Uterus (tissue), 4 donors: ENCODE measurements around the gene ELMO2. TPM values are rescaled to one million over a fixed set of nuclear protein-coding genes. Genes with fewer than 3 reads are reported as not detected.
A peak's percentile ranks its signal among the peaks of the same experiment; 100 is the strongest.

Source experiments
- DNase-seq, 2 donors: peaks; one replicate each; pipeline ENCODE4 v3.0.0-alpha.2; 2019 to 2020
- H3K27ac ChIP-seq, 2 donors: fragments of 200-600 bp; sonication (generic); 1 replicate in 1 of 2; 2 replicates in 1 of 2; pipeline ENCODE4 v1.5.1; 2016 to 2018
- H3K27me3 ChIP-seq, 2 donors: fragments of 200-600 bp; sonication (generic); one replicate each; pipeline ENCODE4 v1.5.1; 2018 to 2019; ENCODE audit warnings: control low read depth in 1 of 2
- H3K36me3 ChIP-seq, 2 donors: fragments of 200-600 bp; sonication (generic); one replicate each; pipeline ENCODE4 v1.5.1; 2019; ENCODE audit warnings: control low read depth in 1 of 2
- H3K4me1 ChIP-seq, 2 donors: fragments of 200-600 bp; sonication (generic); one replicate each; pipeline ENCODE4 v1.5.1; 2018 to 2019; ENCODE audit warnings: control low read depth in 1 of 2
- H3K4me3 ChIP-seq, 2 donors: fragments of 200-600 bp; sonication (generic); 1 replicate in 1 of 2; 2 replicates in 1 of 2; pipeline ENCODE4 v1.5.1; 2018 to 2019; ENCODE audit warnings: mild to moderate bottlenecking in 1 of 2
- H3K9me3 ChIP-seq, 2 donors: fragments of 200-600 bp; sonication (generic); one replicate each; pipeline ENCODE4 v1.5.1; 2019; ENCODE audit warnings: control low read depth in 1 of 2
- POLR2A ChIP-seq, 2 donors: fragments of 450-650 bp; IDR thresholded peaks; one replicate each; pipeline ENCODE4 v1.6.1; 2016; ENCODE audit warnings: antibody characterized with exemption in 2 of 2, mild to moderate bottlenecking in 1 of 2, moderate library complexity in 1 of 2
- intact Hi-C: fragments of 100-400 bp; cut with DNase I; formaldehyde crosslinking; loops from one replicate; pipeline ENCODE4 v1.15.1; 2023; ENCODE audit warnings: low total_unique reads
- total RNA-seq, 4 donors: library from RNA; depleted of rRNA in 3 of 4; stranded (reverse); fragments of >200 nt in 3 of 4; gene quantifications; one replicate each; pipeline versions ENCODE4 v1.1.0 to v1.2.4, GENCODE V29; 2014 to 2023
- TF ChIP-seq, protein P1 (sequence below), 4 experiments: fragments of 200-600 bp in 2 of 4; fragments of 450-650 bp in 2 of 4; sonication (generic) in 2 of 4; IDR thresholded peaks; one replicate each; pipeline ENCODE4 v1.5.1; 2016 to 2019; ENCODE audit warnings: antibody characterized with exemption in 4 of 4, mild to moderate bottlenecking in 2 of 4, moderate library complexity in 1 of 4
- donor health status: DM: yes; HTN: yes; CAD: no.

ELMO2 gene
- total RNA-seq, 4 donors from 2014 or later: 18.5 to 112 (median 57.2) TPM

DNA sequence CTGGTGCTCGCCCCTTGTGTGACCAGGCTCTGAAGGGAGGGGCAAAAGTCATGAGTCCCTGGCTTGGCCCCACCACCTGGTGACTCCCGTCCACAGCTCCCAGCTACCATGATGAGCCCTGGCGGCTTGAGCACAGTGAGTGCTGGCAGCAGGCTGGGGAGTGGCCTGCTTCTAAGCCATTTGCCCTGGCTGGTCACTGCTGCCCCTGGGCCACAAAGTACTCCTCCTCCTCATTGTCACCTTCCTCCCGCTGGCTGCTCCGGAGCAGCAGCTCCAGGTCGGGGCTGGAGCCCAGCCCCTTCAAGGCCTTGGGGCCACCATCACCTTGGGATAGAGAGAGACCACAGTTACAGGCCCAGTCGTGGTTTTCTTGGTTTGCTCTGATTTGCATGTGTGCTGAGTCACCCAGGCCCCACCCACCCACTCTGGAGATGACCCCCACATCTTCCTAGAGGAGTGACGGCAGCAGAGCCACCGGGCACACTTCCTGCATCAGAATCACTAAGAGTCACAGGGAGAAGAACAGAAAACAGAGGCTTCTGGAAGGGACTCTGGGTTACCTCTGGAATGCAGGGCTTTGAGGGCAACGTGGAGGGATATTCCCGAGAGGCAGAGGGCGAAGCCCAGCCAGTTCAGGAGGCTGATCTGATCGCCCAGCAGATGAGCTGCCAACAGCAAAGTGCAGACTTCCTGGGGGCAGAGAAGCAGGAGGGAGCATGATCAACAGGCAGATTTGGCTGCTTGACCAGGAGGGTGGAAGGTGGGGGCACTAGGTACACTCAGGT, 56.0 kb downstream of the ELMO2 start:
- H3K9me3 ChIP-seq: no peaks in the 10 kb centered on the region
- H3K27ac ChIP-seq: no peak overlapping the region
- H3K36me3 ChIP-seq: no peaks in the 10 kb centered on the region
- no peak for DNase-seq
- H3K4me3 ChIP-seq: no peak overlapping the region
- no peaks in the 10 kb centered on the region for H3K27me3 ChIP-seq
- intact Hi-C loops: no loop called here
- no peaks in the 10 kb centered on the region for H3K4me1 ChIP-seq
- TF ChIP-seq, protein P1, sequence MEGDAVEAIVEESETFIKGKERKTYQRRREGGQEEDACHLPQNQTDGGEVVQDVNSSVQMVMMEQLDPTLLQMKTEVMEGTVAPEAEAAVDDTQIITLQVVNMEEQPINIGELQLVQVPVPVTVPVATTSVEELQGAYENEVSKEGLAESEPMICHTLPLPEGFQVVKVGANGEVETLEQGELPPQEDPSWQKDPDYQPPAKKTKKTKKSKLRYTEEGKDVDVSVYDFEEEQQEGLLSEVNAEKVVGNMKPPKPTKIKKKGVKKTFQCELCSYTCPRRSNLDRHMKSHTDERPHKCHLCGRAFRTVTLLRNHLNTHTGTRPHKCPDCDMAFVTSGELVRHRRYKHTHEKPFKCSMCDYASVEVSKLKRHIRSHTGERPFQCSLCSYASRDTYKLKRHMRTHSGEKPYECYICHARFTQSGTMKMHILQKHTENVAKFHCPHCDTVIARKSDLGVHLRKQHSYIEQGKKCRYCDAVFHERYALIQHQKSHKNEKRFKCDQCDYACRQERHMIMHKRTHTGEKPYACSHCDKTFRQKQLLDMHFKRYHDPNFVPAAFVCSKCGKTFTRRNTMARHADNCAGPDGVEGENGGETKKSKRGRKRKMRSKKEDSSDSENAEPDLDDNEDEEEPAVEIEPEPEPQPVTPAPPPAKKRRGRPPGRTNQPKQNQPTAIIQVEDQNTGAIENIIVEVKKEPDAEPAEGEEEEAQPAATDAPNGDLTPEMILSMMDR (IDR thresholded peaks at IDR 0.05): no peak
- TF ChIP-seq POLR2A (IDR thresholded peaks at IDR 0.05): no peak

DNA sequence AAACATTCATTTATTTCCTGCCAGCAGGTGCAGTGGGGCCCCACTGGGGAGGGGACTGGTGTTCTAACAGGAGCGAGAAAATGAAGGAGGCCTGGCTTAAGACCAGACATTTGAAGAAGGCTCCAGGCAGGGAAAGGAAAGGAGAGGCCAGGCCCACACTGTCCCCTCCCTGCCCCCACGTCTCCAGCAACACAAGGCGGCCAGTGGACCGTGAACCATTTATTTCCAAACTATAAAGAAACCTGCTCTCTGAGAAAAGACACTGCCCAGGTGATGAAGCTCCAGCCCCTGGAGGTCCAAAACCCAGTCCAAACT, 56.7 kb downstream of the ELMO2 start:
- H3K9me3 ChIP-seq: no peaks in the 10 kb centered on the region
- no peak overlapping the region for H3K27ac ChIP-seq
- H3K4me1 ChIP-seq: no peaks in the 10 kb centered on the region
- no peaks in the 10 kb centered on the region for H3K36me3 ChIP-seq
- intact Hi-C loops: no loop called here
- H3K27me3 ChIP-seq: no peaks in the 10 kb centered on the region
- TF ChIP-seq POLR2A (IDR thresholded peaks at IDR 0.05): no peak
- TF ChIP-seq, protein P1 (IDR thresholded peaks at IDR 0.05): no peak
- DNase-seq: no peak
- H3K4me3 ChIP-seq: no peak overlapping the region

DNA sequence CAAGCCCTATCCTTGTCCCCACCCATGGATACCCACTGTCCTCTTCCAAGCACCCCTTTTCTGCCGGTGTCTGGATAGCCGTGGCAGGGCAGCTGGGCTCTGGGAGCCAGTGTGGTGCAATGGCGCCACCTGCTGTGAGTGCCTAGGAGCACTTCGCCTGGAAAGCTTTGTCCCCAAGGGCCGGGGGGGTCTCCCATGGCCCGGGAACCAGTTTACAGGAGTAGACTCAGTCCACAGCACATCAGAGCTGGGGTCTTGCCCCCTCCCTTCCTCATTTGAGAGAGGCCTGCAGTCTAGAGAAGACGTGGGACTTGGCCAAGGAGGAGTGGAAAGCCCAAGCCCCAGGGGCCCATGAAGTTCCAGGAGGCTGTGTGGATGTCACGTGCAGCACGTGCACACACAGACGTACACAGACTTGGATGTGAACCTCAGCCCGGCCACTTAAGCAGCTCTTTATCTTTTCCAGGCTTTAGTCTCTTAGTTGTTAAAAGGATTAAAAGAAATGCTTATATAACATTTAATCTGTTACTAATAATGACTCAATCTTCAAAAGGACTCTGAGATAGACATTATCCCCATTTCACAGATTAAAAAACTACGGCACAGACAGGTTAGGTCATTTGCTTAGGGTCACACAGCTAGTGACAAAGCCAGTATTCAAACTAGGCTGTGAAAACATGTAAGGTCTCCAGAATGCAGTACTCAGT, 57.2 kb downstream of the ELMO2 start:
- Histone ChIP-seq H3K36me3 (no peaks in the 10 kb centered on the region), H3K27ac (no peak overlapping the region)

DNA sequence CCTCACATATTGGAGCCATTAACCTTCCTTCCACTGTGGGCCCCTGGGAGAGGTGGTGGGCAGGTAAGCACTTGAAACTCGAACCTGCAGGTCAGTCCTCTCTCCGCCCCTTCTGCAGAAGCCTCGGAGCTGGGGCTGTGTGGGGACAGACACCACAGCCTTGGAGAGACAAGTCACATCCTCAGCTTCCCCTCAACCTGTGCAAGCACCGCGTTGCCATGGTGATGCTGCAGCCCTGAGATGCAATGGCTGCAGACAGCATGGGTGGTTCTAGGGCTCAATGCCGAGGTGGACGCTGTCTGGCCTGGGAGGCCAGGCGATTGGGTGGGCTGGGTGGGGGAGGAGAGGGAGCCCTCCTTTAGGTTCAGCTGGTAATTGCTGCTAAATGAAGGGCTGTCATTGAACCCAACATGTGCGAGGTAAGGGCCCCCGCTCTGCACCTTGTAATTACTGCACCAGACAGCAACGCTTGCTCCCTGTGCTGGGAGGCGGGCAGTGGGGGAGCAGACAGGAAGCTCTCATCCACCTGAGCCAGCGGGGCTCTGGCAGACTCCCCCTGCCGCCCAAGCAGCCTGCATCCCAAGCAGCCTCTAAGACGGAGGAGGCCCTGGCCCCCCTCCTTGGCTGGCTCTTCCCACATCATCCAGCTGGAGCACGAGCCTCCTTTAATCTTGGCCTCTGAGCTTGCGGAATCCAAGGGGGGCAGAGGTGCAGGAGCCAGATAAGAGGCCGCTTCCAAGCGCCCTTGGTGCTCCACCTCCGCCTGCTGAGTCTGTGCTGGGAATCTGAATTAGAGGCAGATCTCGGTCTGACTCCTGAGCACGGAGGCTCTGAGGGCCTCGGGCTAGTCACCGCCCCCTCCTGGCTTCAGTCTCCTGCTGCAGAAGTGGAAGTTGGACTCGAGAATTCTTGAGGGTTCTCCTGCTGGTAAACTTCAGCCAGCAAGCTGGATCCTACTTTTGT, 58.3 kb downstream of the ELMO2 start:
- H3K27me3 ChIP-seq: no peaks in the 10 kb centered on the region
- no peaks in the 10 kb centered on the region for H3K4me1 ChIP-seq
- no peak for TF ChIP-seq POLR2A (IDR thresholded peaks at IDR 0.05)
- TF ChIP-seq, protein P1 (IDR thresholded peaks at IDR 0.05): no peak
- no peak overlapping the region for H3K27ac ChIP-seq
- intact Hi-C loops: no loop called here
- no peak overlapping the region for H3K4me3 ChIP-seq
- no peaks in the 10 kb centered on the region for H3K36me3 ChIP-seq
- DNase-seq: peak in 1 of 2 donors; percentile 41
- no peaks in the 10 kb centered on the region for H3K9me3 ChIP-seq

More for the DNA sequence above, 57.2 kb downstream of the ELMO2 start:
- Histone ChIP-seq H3K27me3 (no peaks in the 10 kb centered on the region), H3K4me3 (no peak overlapping the region), H3K9me3 (no peaks in the 10 kb centered on the region), H3K4me1 (no peaks in the 10 kb centered on the region)
- intact Hi-C loops: no loop called here
- DNase-seq: peak in 1 of 2 donors; percentile 52
- TF ChIP-seq, protein P1 (IDR thresholded peaks at IDR 0.05): peak; percentile 25 to 54 (median 50)
- TF ChIP-seq POLR2A (IDR thresholded peaks at IDR 0.05): no peak
